Measurements from ENCODE around the gene KCNIP1.

- no peak for TF ChIP-seq EP300 (IDR thresholded peaks at IDR 0.05; ENCODE audit: borderline replicate concordance in 1 of 2, low read depth in 2 of 2, low read length in 2 of 2)
- no peak for TF ChIP-seq GABPA (IDR thresholded peaks at IDR 0.05; ENCODE audit: borderline replicate concordance, insufficient read depth, low read length)
- TF ChIP-seq PHF8 (conservative IDR thresholded peaks at IDR 0.05; ENCODE audit: low read depth, low read length), result no peak
- TF ChIP-seq TAF1 (IDR thresholded peaks at IDR 0.05; ENCODE audit: low read depth, low read length), result no peak
- TF ChIP-seq CTCF (IDR thresholded peaks at IDR 0.05; ENCODE audit: control extremely low read depth in 1 of 3, insufficient read depth in 1 of 3, low read depth in 1 of 3, low read length in 3 of 3), result no peak
- no peak for TF ChIP-seq POLR2A (IDR thresholded peaks at IDR 0.05; ENCODE audit: control extremely low read depth in 1 of 2, low read depth in 2 of 2, low read length in 2 of 2)
Measured at GRCh38 chr5:170546282-170546681, 42.5 kb downstream of the KCNIP1 start.

Data from H1 (cell line).